Activated CD4-positive, CD25-positive, alpha-beta regulatory T cell treated with anti-CD3 and anti-CD28 coated beads, Interleukin-2, amount 50 U/mL, for 16 hours (primary cell): ENCODE results near the gene TMPRSS2.

Source experiments
- DNase-seq: peaks from one replicate; pipeline ENCODE4 v3.0.0-alpha.2; 2020; ENCODE audit warnings: low read depth, low spot score

Gene TMPRSS2

GRCh38 chr21:41507521-41508414, at the start of gene TMPRSS2:
TMPRSS2 (minus strand) TSS chr21:41508158; CDS start chr21:41498133, 10,025 bp downstream.
- no peak for DNase-seq

- DNase-seq = no peak
Observed at GRCh38 chr21:41555057-41555456, 47.1 kb upstream of the TMPRSS2 start.

DNA sequence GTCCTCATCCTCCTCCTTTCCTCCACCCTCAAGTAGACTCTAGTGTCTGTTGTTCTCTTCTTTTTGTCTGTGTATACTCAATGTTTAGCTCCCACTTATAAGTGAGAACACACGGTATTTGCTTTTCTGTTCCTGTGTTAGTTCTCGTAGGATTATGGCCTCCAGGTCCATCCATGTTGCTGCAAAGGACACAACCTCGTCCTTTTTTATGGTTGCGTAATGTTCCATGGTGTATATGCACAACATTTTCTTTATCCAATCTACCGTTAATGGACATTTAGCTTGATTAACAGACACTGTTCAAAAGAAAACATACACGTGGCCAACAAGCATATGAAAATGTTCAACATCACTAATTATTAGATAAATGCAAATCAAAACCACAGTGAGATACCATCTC, 44.3 kb upstream of the TMPRSS2 start:
- no peak for DNase-seq

GRCh38 chr21:41548781-41549180, 40.8 kb upstream of the TMPRSS2 start:
- DNase-seq = no peak

DNA sequence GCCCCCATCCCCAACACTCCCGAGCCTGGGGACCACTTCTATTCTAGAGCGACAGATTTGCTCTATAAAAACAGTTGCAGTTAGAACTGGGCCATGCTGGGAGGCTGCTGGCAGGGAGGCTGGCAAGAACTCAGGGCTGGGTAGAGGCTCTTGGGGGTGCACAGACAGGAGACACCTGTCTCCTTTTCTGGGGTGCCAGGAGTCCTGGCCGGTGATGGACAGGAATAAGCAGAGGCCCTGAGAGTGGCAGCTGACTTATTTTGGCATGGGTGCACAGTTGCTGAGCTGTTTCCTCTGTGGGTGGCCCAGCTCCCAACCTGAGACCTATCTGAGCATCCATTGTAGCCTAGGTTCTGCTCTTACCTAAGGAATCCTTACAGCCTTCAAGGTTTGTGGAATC, 39.2 kb upstream of the TMPRSS2 start:
- DNase-seq = no peak

DNA sequence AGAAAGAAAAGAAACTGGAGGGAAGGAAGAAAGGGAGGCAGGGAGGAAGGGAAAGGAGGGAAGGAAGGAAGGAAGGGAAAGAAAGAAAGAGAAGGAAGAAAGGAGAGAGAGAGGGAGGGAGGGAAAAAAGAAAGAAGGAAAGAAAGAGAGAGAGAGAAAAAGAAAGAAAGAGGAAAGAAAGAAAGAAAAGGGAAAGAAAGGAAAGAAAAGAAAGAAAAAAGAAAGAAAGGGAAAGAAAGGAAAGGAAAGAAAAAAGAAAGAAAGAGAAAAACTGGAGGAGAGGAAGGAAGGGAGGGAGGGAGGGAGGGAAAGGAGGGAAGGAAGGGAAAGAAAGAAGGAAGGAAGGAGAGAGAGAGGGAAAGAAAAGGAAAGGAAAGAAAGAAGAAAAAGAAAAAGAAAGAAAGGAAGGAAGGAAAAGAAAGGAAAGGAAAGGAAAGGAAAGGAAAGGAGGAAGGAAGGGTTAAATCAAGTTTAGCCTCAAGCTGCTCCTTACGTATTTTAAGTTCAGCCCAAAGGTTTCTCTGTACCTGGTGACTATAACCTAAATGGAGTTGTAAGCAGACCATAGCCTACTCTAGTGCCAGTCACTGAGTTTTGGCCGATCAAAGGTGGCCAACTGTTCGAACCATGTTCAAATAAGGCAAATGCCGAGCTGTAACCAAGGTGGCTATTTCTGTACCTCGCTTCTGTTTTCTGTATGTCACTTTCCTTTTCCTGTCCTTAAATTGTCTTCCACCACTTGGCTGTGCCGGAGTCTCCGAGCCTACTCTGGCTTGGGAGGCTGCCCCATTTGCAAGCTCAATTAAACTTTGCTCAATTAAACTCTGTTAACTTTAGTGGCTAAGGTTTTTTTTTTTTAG, 37.8 kb upstream of the TMPRSS2 start:
- no peak for DNase-seq

DNA sequence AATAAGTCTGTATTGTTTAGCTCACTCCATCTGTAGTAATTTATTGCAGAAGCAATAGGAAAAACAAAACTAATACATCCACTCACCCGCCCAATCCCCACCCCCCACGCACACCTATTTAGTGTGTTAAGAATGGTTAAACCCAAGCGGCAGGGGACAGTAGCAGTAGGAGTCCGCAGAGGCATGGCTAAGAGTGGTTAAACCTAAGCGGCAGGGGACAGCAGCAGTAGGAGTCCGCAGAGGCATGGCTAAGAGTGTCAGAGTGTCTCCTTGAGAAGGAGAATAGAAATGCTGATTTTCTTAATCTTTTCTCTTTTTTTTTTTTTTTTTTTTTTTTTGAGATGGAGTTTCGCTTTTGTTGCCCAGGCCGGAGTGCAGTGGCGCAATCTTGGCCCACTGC, 34.8 kb upstream of the TMPRSS2 start:
- DNase-seq = no peak

GRCh38 chr21:41537356-41537755, 29.4 kb upstream of the TMPRSS2 start:
- DNase-seq = no peak

DNA sequence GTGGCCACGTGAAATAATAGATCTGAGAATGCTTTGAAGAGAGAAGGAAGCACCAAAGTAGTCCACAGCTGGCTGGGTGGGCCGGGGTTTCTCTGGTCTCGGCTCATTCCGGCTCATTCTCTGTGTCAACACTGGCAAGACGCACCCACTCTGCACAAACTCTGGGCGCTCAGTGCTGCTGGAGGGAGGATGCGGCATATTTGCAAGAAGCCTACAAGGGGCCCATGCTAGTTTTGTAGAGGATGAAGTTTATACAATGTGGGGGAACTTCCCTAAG, 28.8 kb upstream of the TMPRSS2 start:
- DNase-seq = no peak

- DNase-seq = no peak
Observed at GRCh38 chr21:41536076-41536826, 28.3 kb upstream of the TMPRSS2 start.

- no peak for DNase-seq
Observed at GRCh38 chr21:41530366-41530765, 22.4 kb upstream of the TMPRSS2 start.

GRCh38 chr21:41529769-41530168, 21.8 kb upstream of the TMPRSS2 start:
- no peak for DNase-seq

DNA sequence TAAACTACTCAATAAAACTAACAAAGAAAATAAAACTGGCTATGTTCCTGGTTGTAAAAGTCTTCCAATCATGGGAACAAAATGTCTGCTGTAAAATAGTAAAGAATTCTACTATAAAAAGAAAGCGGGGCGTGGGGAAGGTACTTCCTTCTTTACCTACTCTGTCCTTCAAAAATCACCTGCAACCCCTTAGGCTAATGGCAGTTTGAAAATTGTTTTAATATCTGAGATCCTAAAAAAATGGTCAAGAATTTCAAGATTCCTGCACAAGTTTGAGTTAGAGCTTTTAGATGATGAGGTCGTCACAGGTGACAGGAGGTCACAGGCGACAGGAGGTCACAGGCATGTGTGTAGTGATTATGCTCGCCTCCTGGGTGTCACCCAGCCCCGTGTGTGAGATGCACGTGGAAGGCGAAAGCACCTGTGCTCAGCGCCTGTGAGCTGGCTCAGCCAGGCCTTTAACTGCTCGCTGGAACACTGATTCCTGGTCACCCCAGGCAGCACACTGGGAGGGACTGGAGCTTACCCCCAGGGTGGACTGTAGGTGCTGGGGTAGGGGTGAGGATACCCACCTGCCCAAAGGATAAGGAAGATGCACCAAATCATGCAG, 18.6 kb upstream of the TMPRSS2 start:
- DNase-seq = no peak

DNA sequence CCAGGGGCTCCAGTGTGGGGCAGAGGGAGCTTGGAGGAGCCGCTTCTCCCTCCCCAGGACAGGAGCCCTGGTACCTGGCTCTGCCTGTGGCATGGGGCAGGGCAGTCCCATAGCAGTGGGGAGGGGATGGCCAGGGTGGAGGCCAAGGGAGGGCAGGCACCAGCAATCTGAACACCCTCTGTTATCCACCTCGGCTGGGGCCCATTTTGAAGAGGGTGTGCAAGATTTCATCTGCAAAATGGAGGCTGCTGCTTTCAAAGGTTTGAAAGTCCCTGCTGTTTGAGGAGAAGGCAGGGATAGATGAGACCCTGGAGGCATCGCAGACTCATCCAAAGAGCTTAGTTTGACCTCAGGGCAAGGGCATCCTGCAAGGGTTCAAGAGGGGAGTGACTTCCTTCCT, 15.2 kb upstream of the TMPRSS2 start:
- DNase-seq = no peak

DNA sequence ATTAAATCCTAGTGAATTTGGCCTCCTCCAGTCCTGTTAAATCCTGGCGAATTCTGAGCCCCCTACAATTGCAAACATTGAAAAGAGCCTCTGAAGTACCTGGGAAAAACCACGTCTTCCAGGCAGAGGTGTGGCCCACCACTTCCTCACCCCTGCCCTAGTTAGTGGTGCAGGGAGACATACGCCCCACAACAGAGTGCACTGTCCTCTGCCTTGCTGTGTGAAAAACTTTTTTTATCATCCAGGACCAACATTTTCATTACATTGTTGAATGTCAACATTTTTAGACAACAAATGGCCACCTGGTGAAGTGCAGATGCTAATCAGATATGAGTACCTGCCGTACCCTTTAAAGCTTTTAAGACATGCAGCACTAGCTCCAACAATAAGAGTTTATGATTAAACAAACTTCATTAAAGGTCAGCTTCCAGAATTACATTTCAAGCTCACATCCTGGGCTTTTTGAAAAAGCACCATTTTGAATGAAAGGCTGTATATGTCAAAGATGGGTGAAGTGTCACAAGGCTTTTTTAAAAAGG, 13.6 kb upstream of the TMPRSS2 start:
- no peak for DNase-seq

GRCh38 chr21:41520560-41521442, 12.8 kb upstream of the TMPRSS2 start:
- DNase-seq = no peak

GRCh38 chr21:41519806-41520559, 12.0 kb upstream of the TMPRSS2 start:
- no peak for DNase-seq

DNA sequence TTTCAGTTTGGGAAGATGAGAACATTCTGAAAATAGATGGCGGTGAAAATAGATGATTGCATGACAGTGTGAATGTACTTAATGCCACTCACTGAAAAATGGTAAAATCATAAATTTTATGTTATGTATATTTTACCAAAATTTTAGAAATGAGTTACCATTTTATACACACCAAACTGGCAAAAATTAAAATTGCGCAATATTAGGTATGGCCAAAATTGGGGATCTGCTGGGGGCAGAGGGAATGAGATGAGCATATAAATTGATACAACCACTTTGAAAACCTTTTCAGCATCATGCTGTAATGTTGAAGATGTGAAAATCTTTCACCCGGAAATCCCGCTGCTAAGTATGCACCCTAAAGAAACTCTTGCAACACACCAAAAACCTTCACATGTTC, 10.8 kb upstream of the TMPRSS2 start:
- DNase-seq = no peak

- no peak for DNase-seq
Observed at GRCh38 chr21:41511858-41512257, 3.9 kb upstream of the TMPRSS2 start.

- no peak for DNase-seq
Observed at GRCh38 chr21:41510500-41510899, 2.5 kb upstream of the TMPRSS2 start.
